HG03039 (cell line): ENCODE measurements around the gene PHC1.
"Not testable (repeated sequence)": the region's sequence is repeated elsewhere in the genome, so short reads cannot be mapped to it uniquely, and the experiment has no call there.

ENCODE experiments used
- ATAC-seq: cut with Tn5 transposase; IDR thresholded peaks from one replicate; pipeline ENCODE4 v1.9.1; 2021; ENCODE audit warnings: mild to moderate bottlenecking, moderate library complexity; ENCODE audit not compliant: unreplicated experiment

The PHC1 gene

DNA sequence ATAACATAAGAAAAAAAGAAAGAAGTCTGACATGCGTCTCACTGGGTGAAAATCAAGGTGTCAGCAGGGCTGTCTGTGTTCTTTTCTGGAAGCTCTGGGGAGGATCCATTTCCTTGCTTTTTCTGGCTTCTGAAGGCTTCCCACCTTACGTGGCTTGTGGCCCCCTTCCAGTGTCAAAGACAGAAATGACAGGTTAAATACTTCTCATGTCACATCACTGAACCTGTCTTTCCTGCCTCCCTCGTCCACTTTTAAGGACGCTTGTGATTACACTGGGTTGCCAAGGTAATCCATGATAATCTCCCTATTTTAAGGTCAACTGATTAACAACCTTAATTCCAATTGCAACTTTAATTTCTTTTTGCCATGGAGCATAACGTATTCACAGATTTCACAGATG is 4.6 kb upstream of the PHC1 start:
- no peak for ATAC-seq

DNA sequence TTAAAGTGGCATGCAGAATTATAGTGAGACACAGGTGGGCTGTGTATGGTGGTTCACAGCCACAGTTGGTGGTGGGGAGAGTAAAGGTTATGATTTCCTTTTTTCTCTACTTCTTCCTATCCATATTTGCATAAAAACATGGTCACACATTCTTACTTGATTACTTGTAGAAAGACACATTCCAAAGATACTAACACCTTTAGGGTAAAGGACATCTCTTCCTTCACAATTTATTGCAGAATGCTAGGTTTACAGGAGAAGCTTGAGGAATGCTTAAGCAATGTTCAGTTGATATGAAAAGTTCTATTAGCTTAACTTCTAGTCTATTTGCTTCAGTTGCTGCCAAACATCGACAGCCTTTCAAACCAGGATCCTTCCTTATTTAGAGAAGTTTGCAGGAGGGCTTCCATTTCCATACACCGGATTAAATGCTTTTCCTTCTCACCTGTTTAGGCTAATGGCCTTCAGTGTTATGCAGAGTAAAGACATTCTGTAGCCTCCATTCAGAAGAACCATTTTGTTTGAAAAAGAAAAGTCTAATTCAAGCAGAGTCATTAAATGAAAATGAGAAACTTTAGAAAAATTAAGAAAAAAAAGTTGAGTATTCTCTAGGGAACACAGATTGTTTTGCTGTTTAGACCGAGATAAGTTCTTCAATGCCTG is 2.6 kb upstream of the PHC1 start:
- no peak for ATAC-seq

DNA sequence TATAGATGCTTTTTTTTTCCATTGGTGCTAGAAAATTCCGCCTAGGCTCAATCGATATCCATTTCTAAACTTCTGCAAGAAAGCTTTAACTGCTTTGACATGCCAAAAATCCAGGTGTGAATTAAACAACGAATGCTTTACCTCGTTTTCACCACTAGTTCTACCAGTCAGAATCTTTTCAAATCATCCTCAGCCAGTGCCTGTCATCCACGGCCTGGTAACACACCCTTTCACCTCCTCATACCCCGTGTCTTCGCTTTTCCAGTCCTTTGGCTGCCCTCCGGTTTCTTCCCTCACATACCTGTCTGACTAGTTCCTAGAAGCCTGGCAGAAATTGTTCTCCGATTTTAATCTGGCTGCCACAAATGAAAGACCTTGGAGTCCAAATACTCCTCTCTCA is 1.4 kb upstream of the PHC1 start:
- ATAC-seq, result no peak

DNA sequence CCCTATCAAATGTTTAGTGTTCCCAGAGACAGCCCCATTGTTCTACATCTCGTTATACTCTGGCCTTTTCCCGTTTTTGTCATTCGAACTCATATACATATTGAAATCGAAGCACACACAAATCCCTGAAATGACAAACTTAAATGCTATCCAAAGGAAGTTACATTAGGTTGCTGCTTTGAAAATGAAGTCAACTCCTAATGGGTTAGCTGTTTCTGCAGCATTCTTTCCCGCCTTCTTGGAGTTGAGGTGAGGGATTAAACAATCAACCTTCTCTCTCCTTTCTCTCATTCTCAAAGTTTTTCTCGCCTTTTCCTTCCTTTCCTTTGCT is 642 bp upstream of the PHC1 start:
- ATAC-seq, result no peak

DNA sequence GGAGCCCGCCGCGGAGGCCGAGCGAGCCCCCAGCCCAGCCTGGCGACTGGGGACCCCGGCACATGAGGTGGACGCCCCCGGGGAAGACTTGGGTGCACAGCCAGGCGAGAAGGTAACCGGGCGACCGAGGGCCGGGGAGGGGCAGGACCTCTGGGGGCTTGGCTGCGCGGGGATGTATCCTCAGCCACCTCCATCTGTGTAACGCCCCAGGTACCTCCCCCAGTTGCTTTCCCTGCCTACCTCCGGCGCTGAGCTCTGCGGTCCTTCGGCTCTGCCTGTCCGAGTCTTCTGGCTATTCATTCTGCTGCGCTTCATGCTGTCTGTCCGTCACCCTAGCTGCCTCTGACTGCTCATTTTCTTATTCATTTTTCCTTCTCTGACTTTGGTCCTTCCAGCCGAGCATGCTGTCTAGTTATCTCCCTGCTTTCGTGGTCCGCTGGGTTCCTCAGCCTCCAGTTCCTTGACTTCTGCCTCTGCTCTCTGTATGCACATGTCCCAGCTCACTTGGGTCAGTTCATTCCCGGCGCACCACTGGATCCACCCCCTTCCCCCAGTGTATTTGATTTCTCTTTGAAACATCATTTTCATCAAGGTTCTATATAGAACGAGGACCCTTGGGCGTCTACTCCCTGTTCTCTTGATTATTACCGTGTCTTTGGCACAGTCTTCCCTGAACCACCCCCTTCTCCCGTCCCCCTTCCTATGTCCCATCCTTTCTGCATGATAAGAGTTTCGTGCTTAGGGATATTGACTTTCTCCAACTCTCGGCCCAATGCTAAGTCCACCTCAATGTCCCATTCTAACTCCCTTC is 612 bp downstream of the PHC1 start:
- ATAC-seq, result peak; percentile 51

- ATAC-seq, result no peak
Observed at GRCh38 chr12:8916154-8916553, 1.8 kb downstream of the PHC1 start.

DNA sequence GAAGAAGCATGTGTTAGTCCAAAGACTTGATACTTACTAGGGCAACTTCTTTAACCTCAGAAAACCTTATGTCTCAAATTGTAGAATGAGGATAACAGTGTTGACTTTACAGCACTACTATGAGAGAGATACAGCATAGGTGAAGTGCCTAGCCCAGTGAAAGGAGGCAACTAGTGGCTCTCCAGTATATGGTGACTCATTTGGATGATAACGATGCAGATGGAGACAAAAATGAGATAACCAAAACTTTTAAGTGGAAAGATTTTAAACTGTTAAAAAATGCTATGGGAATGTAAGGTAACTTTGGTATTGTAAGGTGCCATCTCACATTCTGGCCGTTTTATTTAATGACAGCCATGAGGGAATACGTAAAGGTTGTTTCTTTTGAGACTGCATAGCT is 2.7 kb downstream of the PHC1 start:
- ATAC-seq, result no peak

- no peak for ATAC-seq
Observed at GRCh38 chr12:8917751-8918150, 3.4 kb downstream of the PHC1 start.

- ATAC-seq, result not testable (repeated sequence)
Observed at GRCh38 chr12:8919643-8920042, 5.3 kb downstream of the PHC1 start.

DNA sequence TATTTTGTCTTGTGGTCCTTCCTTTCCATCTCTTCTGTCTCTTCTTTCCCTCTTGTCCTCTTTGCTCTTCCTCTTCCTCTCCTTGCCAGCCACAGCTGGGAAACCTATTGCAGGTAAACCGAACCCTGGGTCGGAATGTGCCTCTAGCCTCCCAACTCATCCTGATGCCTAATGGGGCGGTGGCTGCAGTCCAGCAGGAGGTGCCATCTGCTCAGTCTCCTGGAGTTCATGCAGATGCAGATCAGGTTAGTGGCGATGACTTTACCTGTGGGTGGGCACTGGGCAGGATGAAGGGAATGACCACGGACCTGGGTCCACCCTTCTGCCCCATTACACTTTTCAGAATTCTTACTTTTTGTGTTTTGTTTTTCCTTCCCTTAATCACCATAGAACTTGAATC is 8.2 kb downstream of the PHC1 start:
- ATAC-seq, result no peak

DNA sequence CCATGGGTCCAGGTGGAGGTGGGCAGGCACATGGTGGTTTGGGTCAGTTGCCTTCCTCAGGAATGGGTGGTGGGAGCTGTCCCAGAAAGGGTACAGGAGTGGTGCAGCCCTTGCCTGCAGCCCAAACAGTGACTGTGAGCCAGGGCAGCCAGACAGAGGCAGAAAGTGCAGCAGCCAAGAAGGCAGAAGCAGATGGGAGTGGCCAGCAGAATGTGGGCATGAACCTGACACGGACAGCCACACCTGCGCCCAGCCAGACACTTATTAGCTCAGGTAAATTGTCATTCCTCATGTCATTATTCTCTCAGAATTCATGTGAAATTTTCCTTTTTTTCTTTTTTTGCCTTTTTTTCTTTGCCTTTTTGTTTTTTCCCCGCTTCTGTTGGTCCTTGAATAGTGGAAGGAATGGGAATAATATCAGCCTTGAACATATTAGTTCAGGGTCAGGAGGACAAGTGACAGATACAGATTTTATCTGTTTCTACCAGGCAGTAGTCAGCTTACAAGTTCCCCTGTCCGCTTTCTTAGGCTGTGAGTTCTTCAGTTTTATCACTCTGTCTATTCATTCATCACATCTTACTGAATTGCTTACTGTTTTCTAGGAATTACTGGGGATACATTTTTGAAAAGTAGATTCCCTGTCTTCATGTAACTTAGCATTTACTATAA is 16.5 kb downstream of the PHC1 start:
- ATAC-seq, result not testable (repeated sequence)

DNA sequence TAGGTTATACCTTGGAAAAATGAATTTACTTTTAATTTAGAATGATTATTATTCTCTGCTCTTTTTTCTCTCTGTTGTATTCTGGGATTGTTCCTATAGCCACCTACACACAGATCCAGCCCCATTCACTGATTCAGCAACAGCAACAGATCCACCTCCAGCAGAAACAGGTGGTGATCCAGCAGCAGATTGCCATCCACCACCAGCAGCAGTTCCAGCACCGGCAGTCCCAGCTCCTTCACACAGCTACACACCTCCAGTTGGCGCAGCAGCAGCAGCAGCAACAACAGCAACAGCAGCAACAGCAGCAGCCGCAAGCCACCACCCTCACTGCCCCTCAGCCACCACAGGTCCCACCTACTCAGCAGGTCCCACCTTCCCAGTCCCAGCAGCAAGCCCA is 18.2 kb downstream of the PHC1 start:
- not testable (repeated sequence) for ATAC-seq

- ATAC-seq, result not testable (repeated sequence)
Observed at GRCh38 chr12:8934080-8934479, 19.8 kb downstream of the PHC1 start.

- ATAC-seq, result no peak
Observed at GRCh38 chr12:8936735-8937134, 22.4 kb downstream of the PHC1 start.

DNA sequence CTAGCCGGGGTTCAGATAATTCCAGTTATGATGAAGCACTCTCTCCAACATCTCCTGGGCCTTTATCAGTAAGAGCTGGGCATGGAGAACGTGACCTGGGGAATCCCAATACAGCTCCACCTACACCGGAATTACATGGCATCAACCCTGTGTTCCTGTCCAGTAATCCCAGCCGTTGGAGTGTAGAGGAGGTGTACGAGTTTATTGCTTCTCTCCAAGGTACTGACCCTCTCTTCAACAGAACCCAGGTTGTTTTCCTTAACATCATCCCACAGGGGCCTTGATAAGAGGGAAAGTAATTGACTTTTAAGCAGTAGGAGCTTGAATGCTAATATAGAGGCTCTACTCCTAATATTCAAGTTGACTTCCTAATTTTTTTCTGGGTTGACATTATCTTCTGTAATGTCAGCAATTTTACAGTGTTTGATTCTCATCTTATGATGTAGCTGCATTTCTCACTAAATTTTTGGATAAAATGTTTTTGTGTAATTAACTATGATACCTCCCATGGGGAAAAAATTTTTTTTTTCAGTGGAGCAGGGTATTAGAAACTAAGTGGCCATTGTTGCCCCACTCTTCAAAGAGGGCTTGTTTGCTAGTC is 23.6 kb downstream of the PHC1 start:
- ATAC-seq, result not testable (repeated sequence)

- no peak for ATAC-seq
Observed at GRCh38 chr12:8941691-8942478, 27.6 kb downstream of the PHC1 start.

DNA sequence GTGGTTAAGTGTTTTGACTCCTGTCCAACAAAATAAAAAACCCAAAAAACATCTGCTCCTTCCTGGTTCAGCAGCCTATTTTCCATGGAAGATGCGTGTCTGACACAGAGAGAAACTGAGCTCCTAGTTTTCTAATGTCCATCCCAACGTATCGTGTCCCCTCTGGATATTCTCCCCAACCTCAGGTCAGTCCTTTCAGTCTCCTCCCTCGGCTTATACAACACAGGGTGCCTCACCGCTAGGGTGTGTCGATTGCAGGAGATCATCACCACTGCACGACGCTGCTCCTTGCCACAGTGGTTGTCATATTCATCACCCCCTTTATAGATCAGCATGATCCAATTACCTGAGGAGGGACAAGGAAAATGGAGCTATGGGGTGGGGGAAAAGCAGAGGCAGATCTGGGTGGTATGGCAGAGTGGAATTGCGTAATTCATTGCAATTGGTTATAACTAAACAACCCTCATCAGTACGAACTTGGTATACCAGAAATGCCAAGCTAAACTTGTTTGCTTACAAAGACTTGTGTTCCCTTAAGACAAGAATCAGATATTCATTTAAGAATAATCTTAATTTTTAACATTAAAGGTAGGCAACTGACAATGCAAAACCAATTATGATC is 29.4 kb downstream of the PHC1 start:
- ATAC-seq, result no peak

DNA sequence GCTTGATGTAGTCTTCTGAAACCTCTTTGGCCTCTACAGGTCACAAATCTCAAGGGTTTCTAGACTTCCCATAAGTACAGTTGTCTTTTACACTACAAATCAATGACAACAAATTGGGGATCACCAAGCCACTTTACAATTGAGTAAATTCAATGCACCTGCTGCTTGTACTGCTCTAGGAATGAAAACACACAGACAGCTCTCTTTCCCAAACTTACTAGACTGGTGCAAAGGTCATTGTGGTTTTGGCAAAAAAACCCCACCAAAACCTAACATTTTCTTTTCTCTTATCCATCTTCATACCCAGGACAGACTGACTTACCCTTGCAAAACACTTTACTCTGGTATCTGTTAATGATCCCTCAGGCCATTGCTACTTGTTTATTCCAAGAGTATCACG is 32.4 kb downstream of the PHC1 start:
- ATAC-seq, result no peak

DNA sequence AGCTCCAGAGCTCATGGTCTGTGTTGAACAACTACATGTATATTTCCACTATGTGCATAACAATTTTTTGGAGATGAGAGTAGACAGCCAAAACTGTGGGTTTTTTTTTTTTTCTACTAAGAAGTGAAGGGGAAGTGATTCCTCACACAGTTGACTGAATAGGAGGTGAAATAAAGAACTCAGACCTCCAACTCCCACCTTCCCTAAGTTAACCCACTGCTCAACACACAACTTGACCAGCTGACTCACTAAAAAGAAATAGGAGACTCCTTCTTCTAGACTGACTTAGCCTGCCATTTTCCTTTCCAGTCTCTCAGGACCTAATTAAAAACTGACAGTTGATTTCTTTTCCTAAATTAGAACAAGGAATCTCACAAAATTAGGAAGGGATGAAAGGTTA is 33.4 kb downstream of the PHC1 start:
- ATAC-seq, result no peak

DNA sequence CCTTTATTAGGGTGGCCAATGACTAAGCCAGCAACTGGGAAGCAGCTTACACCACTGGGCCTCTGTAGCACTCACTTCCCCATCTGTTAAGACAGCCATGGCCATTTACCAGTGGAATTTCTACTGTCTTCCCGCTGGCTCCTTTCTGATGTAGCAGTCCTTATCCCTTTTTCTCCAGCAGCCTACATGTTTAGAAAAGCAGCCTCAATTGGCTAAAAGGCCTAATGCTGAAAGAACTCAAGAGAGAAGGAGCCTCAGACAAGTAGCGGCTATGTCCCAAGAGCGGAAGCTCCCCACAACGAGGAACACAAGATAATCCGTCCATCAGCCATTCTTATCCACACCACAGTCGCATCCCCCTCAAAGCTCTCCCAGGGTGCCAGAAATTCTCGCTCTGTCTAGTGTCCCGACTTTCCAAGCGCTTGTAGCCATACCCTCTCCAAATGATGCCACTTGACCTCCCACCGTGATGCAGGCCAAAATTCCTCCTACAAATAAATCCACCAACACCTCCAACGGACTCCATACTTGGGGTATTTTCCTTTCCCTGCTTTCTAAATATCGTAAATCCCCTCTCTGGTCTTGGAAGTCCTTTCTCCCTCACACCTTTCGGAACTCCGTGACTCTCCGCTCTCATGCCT is 34.5 kb downstream of the PHC1 start:
- ATAC-seq, result no peak
